ENCODE data around the gene BPIFA2.

- TF ChIP-seq POLR2AphosphoS5 (IDR thresholded peaks at IDR 0.05) (no peak), CTCF (IDR thresholded peaks at IDR 0.05) (no peak), POLR2A (IDR thresholded peaks at IDR 0.05; ENCODE audit: low read depth) (no peak)
Observed at GRCh38 chr20:33172781-33173180, 4.8 kb downstream of the BPIFA2 start.
